Type B pancreatic cell (in vitro differentiated cells): ENCODE results near the gene PCNX4. TPM values are rescaled to one million over a fixed set of nuclear protein-coding genes. Genes with fewer than 3 reads are reported as not detected.

Experiments used
- DNase-seq: peaks from one replicate; pipeline ENCODE4 v3.0.0; 2021; ENCODE audit warnings: mixed read lengths; ENCODE audit not compliant: unreplicated experiment; ENCODE audit errors: extremely low spot score
- H3K27ac Mint-ChIP-seq: 2 replicates; pipeline ENCODE4 v1.8.0; 2021; ENCODE audit warnings: mild to moderate bottlenecking, mixed read lengths
- H3K27me3 Mint-ChIP-seq: 2 replicates; pipeline ENCODE4 v1.8.0; 2021; ENCODE audit warnings: mixed read lengths
- H3K36me3 Mint-ChIP-seq: 2 replicates; pipeline ENCODE4 v1.8.0; 2021; ENCODE audit warnings: mixed read lengths
- H3K4me1 Mint-ChIP-seq: one replicate; pipeline ENCODE4 v1.8.0; 2021; ENCODE audit warnings: mixed read lengths; ENCODE audit not compliant: unreplicated experiment
- H3K4me3 Mint-ChIP-seq: 2 replicates; pipeline ENCODE4 v1.8.0; 2021; ENCODE audit warnings: mild to moderate bottlenecking, mixed read lengths
- H3K9me3 Mint-ChIP-seq: 2 replicates; pipeline ENCODE4 v1.8.0; 2021; ENCODE audit warnings: mixed read lengths
- CTCF ChIP-seq: fragments of 200-600 bp; sonication (generic); conservative IDR thresholded peaks from 2 replicates; pipeline ENCODE4 v1.5.0; 2021; ENCODE audit warnings: antibody characterized with exemption, mild to moderate bottlenecking
- total RNA-seq: library from RNA; stranded (reverse); gene quantifications from 2 replicates; pipeline ENCODE4 v1.2.1, GENCODE V29; 2021; ENCODE audit warnings: low replicate concordance

The PCNX4 gene
- total RNA-seq, 1 donor from 2014 or later, result 70.2 TPM

- peak; percentile 4 for TF ChIP-seq CTCF
- DNase-seq, result no peak
- peaks cover 7% of the 10 kb centered on the region for H3K36me3 Mint-ChIP-seq
- H3K27ac Mint-ChIP-seq, result peak overlapping the region; percentile 68
- H3K4me1 Mint-ChIP-seq, result peaks cover 19% of the 10 kb centered on the region
- no peaks in the 10 kb centered on the region for H3K9me3 Mint-ChIP-seq
- peaks cover 6% of the 10 kb centered on the region for H3K27me3 Mint-ChIP-seq
- H3K4me3 Mint-ChIP-seq, result peak overlapping the region; percentile 82
These were observed 73.8 kb downstream of the PCNX4 start for GRCh38 chr14:60165547-60165876.

- no peak for TF ChIP-seq CTCF
- H3K9me3 Mint-ChIP-seq, result no peaks in the 10 kb centered on the region
- H3K4me3 Mint-ChIP-seq, result peak overlapping the region; percentile 82
- peaks cover 7% of the 10 kb centered on the region for H3K36me3 Mint-ChIP-seq
- DNase-seq, result no peak
- peaks cover 18% of the 10 kb centered on the region for H3K4me1 Mint-ChIP-seq
- H3K27me3 Mint-ChIP-seq, result peaks cover 6% of the 10 kb centered on the region
- H3K27ac Mint-ChIP-seq, result peak overlapping the region; percentile 68
These were observed 74.4 kb downstream of the PCNX4 start for GRCh38 chr14:60166142-60166541.

GRCh38 chr14:60169722-60170121, 78.0 kb downstream of the PCNX4 start:
- no peaks in the 10 kb centered on the region for H3K36me3 Mint-ChIP-seq
- no peak for TF ChIP-seq CTCF
- no peak for DNase-seq
- H3K27me3 Mint-ChIP-seq, result peaks cover 6% of the 10 kb centered on the region
- H3K27ac Mint-ChIP-seq, result no peak overlapping the region
- peaks cover 4% of the 10 kb centered on the region for H3K4me1 Mint-ChIP-seq
- no peak overlapping the region for H3K4me3 Mint-ChIP-seq
- no peaks in the 10 kb centered on the region for H3K9me3 Mint-ChIP-seq

GRCh38 chr14:60170948-60171347, 79.2 kb downstream of the PCNX4 start:
- no peak for DNase-seq

GRCh38 chr14:60171690-60172089, 80.0 kb downstream of the PCNX4 start:
- Mint-ChIP-seq H3K27me3 (peaks cover 6% of the 10 kb centered on the region), H3K27ac (no peak overlapping the region), H3K4me3 (no peak overlapping the region), H3K9me3 (no peaks in the 10 kb centered on the region), H3K4me1 (no peaks in the 10 kb centered on the region), H3K36me3 (no peaks in the 10 kb centered on the region)
- no peak for TF ChIP-seq CTCF
- DNase-seq, result no peak

More at GRCh38 chr14:60170948-60171347, 79.2 kb downstream of the PCNX4 start:
- no peaks in the 10 kb centered on the region for H3K36me3 Mint-ChIP-seq
- peaks cover 9% of the 10 kb centered on the region for H3K27me3 Mint-ChIP-seq
- H3K4me1 Mint-ChIP-seq, result peaks cover under 1% of the 10 kb centered on the region
- H3K4me3 Mint-ChIP-seq, result no peak overlapping the region
- no peak overlapping the region for H3K27ac Mint-ChIP-seq
- TF ChIP-seq CTCF, result no peak
- no peaks in the 10 kb centered on the region for H3K9me3 Mint-ChIP-seq
